Calu3 (cell line): ENCODE measurements around the gene SLCO4A1. TPM values are rescaled to one million over a fixed set of nuclear protein-coding genes. Genes with fewer than 3 reads are reported as not detected.

Source experiments
- BruUV-seq: library from RNA; stranded (reverse); fragments of 400-500 nt; replicated peaks from 2 replicates; lab custom pipeline; 2021; lab: Mats Ljungman, UMichigan
- CTCF ChIA-PET: fragments of 300-600 bp; sonication (Branson Sonifier 250); formaldehyde crosslinking; loops from one replicate; lab custom pipeline; 2022; ENCODE audit warnings: antibody characterized with exemption; lab: Charles Lee
- DNase-seq: peaks from one replicate; pipeline ENCODE4 v3.0.0; 2022
- H3K27ac Mint-ChIP-seq: one replicate; pipeline ENCODE4 v1.8.0; 2022; ENCODE audit warnings: mixed read lengths; ENCODE audit not compliant: unreplicated experiment
- H3K27me3 Mint-ChIP-seq: one replicate; pipeline ENCODE4 v1.8.0; 2022; ENCODE audit warnings: mixed read lengths; ENCODE audit not compliant: unreplicated experiment
- H3K36me3 Mint-ChIP-seq: one replicate; pipeline ENCODE4 v1.8.0; 2022; ENCODE audit warnings: mild to moderate bottlenecking, moderate library complexity, mixed read lengths; ENCODE audit not compliant: insufficient read depth, unreplicated experiment
- H3K4me1 Mint-ChIP-seq: one replicate; pipeline ENCODE4 v1.8.0; 2022; ENCODE audit warnings: mild to moderate bottlenecking, low read depth, mixed read lengths; ENCODE audit not compliant: unreplicated experiment
- H3K4me3 Mint-ChIP-seq: one replicate; pipeline ENCODE4 v1.8.0; 2022; ENCODE audit warnings: mild to moderate bottlenecking, low read depth, moderate library complexity, mixed read lengths; ENCODE audit not compliant: unreplicated experiment
- H3K9me3 Mint-ChIP-seq: one replicate; pipeline ENCODE4 v1.8.0; 2022; ENCODE audit warnings: low read depth, mixed read lengths; ENCODE audit not compliant: unreplicated experiment
- intact Hi-C: fragments of 100-400 bp; cut with micrococcal nuclease; formaldehyde crosslinking; loops from one replicate; pipeline ENCODE4 v1.10.0; 2022; ENCODE audit not compliant: unreplicated experiment
- total RNA-seq: library from RNA; stranded (reverse); gene quantifications from 2 replicates; pipeline ENCODE4 v1.2.3, GENCODE V29; 2022
- TF ChIP-seq, protein P1 (sequence below): fragments of 200-600 bp; IDR thresholded peaks from one replicate; pipeline ENCODE4 v1.8.0; 2022; ENCODE audit warnings: antibody characterized with exemption; ENCODE audit not compliant: unreplicated experiment

The SLCO4A1 gene
- total RNA-seq, 1 experiment from 2014 or later: 63.9 TPM

DNA sequence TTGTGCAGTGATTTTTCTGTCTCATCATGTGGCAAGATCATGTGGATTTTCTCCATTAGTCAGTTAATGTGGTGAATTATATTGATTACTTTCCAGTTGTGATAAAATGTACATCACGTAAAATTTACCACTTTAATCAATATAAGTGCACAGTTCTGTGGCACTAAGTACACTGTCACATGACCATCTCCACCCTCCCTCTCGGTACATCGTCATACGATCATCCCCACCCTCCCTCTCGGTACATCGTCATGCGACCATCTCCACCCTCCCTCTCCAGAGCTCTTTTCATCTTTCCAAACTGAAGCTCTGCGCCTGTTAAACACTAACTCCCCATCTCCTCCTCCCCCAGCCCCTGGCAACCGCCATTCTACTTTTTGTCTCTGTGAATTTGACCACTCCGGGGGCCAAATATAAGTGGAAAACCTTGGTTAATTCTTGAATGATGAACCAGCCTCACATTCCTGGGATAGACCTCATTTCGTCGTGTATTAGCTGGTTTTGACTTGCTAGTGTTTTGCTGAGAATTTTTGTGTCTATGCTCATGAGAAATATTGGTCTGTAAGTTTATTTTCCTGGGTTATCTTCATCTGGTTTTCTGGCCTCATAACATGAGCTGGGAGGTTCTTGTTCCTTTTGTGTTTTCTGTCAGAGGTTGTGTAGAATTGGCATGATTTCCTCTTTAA lies 77.1 kb downstream of the SLCO4A1 start:
- peaks cover 99% of the 10 kb centered on the region for H3K27me3 Mint-ChIP-seq
- no peak overlapping the region for H3K4me3 Mint-ChIP-seq

More for the DNA sequence above, 77.1 kb downstream of the SLCO4A1 start:
- no TSS peak for BruUV-seq
- Mint-ChIP-seq H3K9me3 (peaks cover 12% of the 10 kb centered on the region), H3K4me1 (peaks cover 7% of the 10 kb centered on the region), H3K27ac (no peak overlapping the region), H3K36me3 (no peaks in the 10 kb centered on the region)
- DNase-seq: no peak
- CTCF ChIA-PET: interaction anchor here (0.8 to 1.4 kb wide), 4 partner anchors 12 to 22 kb away, joined by 3 read pairs; no protein-coding TSS in a partner anchor
- intact Hi-C loops: no loop called here
- TF ChIP-seq, protein P1, sequence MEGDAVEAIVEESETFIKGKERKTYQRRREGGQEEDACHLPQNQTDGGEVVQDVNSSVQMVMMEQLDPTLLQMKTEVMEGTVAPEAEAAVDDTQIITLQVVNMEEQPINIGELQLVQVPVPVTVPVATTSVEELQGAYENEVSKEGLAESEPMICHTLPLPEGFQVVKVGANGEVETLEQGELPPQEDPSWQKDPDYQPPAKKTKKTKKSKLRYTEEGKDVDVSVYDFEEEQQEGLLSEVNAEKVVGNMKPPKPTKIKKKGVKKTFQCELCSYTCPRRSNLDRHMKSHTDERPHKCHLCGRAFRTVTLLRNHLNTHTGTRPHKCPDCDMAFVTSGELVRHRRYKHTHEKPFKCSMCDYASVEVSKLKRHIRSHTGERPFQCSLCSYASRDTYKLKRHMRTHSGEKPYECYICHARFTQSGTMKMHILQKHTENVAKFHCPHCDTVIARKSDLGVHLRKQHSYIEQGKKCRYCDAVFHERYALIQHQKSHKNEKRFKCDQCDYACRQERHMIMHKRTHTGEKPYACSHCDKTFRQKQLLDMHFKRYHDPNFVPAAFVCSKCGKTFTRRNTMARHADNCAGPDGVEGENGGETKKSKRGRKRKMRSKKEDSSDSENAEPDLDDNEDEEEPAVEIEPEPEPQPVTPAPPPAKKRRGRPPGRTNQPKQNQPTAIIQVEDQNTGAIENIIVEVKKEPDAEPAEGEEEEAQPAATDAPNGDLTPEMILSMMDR: no peak

Other genes starting within 250 kb of the SLCO4A1 start
- 12.2 and 13.6 TPM in 2 replicates for gene CABLES2, start 235.2 kb upstream of the SLCO4A1 start, total RNA-seq
- gene RBBP8NL, start 215.0 kb upstream of the SLCO4A1 start, total RNA-seq: 6.2 and 6.4 TPM in 2 replicates
- gene GATA5, start 166.5 kb upstream of the SLCO4A1 start, total RNA-seq: not detected in 2 replicates
- gene NTSR1, start 66.3 kb downstream of the SLCO4A1 start, total RNA-seq: not detected in 2 replicates
- 28.9 and 31.8 TPM in 2 replicates for gene MRGBP, start 154.0 kb downstream of the SLCO4A1 start, total RNA-seq
- gene OGFR, start 162.3 kb downstream of the SLCO4A1 start, total RNA-seq: 80.1 and 98.2 TPM in 2 replicates
- 2.7 TPM in 2 replicates for gene COL9A3, start 174.5 kb downstream of the SLCO4A1 start, total RNA-seq
- 18.9 and 22.3 TPM in 2 replicates for gene TCFL5, start 219.3 kb downstream of the SLCO4A1 start, total RNA-seq